ACHN (cell line): ENCODE measurements around the gene BTBD10.
"Not testable (repeated sequence)": the region's sequence is repeated elsewhere in the genome, so short reads cannot be mapped to it uniquely, and the experiment has no call there.

Experiments
- DNase-seq: peaks from one replicate; pipeline ENCODE4 v3.0.0-alpha.2; 2015
- in situ Hi-C: cut with HindIII; loops from 2 replicates; pipeline ENCODE4 v1.10.0; 2017; ENCODE audit warnings: low sequenced_read_pairs, low pct_ligation_motif_present, low pct_unique_long_range_greater_than_20kb

The BTBD10 gene

GRCh38 chr11:13448876-13449275 is 14.1 kb downstream of the BTBD10 start:
- in situ Hi-C loops = no loop called here
- no peak for DNase-seq

- peak; percentile 45 for DNase-seq
- in situ Hi-C loops = no loop called here
These were observed 16.6 kb downstream of the BTBD10 start for GRCh38 chr11:13446444-13446843.

- in situ Hi-C loops = no loop called here
- no peak for DNase-seq
These were observed 17.4 kb downstream of the BTBD10 start for GRCh38 chr11:13445588-13445987.

- DNase-seq = peak; percentile 92
- in situ Hi-C loops = no loop called here
These were observed 22.7 kb downstream of the BTBD10 start for GRCh38 chr11:13440100-13440855.

- in situ Hi-C loops = no loop called here
- DNase-seq = no peak
These were observed 24.7 kb downstream of the BTBD10 start for GRCh38 chr11:13438291-13438690.

GRCh38 chr11:13436836-13437235 is 26.2 kb downstream of the BTBD10 start:
- in situ Hi-C loops, DNase-seq: not testable (repeated sequence)

GRCh38 chr11:13434247-13435205 is 28.5 kb downstream of the BTBD10 start:
- DNase-seq = peak; percentile 78
- in situ Hi-C loops = no loop called here

- in situ Hi-C loops = no loop called here
- DNase-seq = no peak
These were observed 29.6 kb downstream of the BTBD10 start for GRCh38 chr11:13433437-13433836.

GRCh38 chr11:13429836-13430235 is 33.2 kb downstream of the BTBD10 start:
- in situ Hi-C loops = no loop called here
- DNase-seq = peak; percentile 79

GRCh38 chr11:13429288-13429687 is 33.7 kb downstream of the BTBD10 start:
- in situ Hi-C loops = no loop called here
- DNase-seq = no peak

GRCh38 chr11:13427440-13427839 is 35.6 kb downstream of the BTBD10 start:
- no peak for DNase-seq
- in situ Hi-C loops = no loop called here

GRCh38 chr11:13423372-13423771 is 39.6 kb downstream of the BTBD10 start:
- DNase-seq = peak; percentile 61
- in situ Hi-C loops = no loop called here

- DNase-seq = no peak
- in situ Hi-C loops = no loop called here
These were observed 41.5 kb downstream of the BTBD10 start for GRCh38 chr11:13421561-13421960.

- no peak for DNase-seq
- in situ Hi-C loops = no loop called here
These were observed 47.8 kb downstream of the BTBD10 start for GRCh38 chr11:13415201-13415600.

- DNase-seq = no peak
- in situ Hi-C loops = no loop called here
These were observed 57.8 kb downstream of the BTBD10 start for GRCh38 chr11:13405220-13405619.

GRCh38 chr11:13398335-13398734 is 64.7 kb downstream of the BTBD10 start:
- in situ Hi-C loops, DNase-seq: not testable (repeated sequence)

- no peak for DNase-seq
- in situ Hi-C loops = no loop called here
These were observed 71.8 kb downstream of the BTBD10 start for GRCh38 chr11:13391217-13391616.

- in situ Hi-C loops = no loop called here
- DNase-seq = no peak
These were observed 74.3 kb downstream of the BTBD10 start for GRCh38 chr11:13388741-13389140.

GRCh38 chr11:13386567-13386966 is 76.5 kb downstream of the BTBD10 start:
- in situ Hi-C loops = no loop called here
- DNase-seq = no peak
